ENCODE data around the gene MT1X. TPM values are rescaled to one million over a fixed set of nuclear protein-coding genes. Genes with fewer than 3 reads are reported as not detected.
A peak's percentile ranks its signal among the peaks of the same experiment; 100 is the strongest.

MT1X gene
- total RNA-seq: 100 to 1,000 TPM; 308 to 320 TPM

DNA sequence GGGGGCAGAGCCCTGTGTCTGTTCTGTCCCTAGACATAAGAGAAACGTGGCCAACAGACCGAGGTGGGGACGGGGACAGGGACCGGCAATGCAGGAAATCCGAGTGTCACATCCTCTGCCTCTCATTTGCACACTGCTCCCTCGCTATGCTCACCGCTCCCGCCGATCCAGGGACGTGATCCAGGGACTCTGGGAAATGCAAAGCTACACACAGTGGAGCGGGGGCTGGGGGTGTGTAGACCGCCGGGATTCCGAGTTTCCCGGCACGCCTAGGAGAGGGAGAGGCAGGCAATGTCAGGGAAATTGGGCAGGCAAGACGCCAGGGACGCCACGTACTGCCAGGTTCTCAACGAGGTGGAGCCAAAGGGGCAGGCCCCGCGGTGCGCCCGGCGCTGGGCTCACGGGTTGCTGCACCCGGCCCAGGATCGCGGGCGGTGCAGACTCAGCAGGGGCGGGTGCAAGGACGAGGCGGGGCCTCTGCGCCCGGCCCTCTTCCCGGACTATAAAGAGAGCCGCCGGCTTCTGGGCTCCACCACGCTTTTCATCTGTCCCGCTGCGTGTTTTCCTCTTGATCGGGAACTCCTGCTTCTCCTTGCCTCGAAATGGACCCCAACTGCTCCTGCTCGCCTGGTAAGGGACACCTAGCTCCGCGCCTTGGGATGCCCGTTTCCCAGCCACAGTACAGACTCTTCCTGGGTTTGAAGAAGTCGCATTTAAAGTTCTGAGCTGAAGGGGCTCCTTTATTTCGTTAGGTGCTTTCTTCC lies at the start of gene MT1X:
MT1X (plus strand) TSS at position 532 of the 764 bp plus-strand sequence; CDS start at position 603, 71 bp downstream.
- Histone ChIP-seq H3K4me3 (peak within 1 kb of the TSS; percentile 85), H3K36me3 (no peaks in the 10 kb centered on the region), H3K27ac (peak within 1 kb of the TSS; percentile 80), H3K27me3 (replicated peaks; ENCODE audit: insufficient read depth) (no peaks in the 10 kb centered on the region), H3K4me1 (ENCODE audit: control insufficient read depth in 1 of 2, low read depth in 2 of 2) (peaks cover 20 to 35% of the 10 kb centered on the region in 2 donors), H3K9me3 (no peaks in the 10 kb centered on the region)
- ATAC-seq (ENCODE audit: insufficient number of reproducible peaks, low FRiP score, low read depth) (peak; percentile 58), DNase-seq (ENCODE audit: low spot score) (peak; percentile 80)
- TF ChIP-seq, protein P1, sequence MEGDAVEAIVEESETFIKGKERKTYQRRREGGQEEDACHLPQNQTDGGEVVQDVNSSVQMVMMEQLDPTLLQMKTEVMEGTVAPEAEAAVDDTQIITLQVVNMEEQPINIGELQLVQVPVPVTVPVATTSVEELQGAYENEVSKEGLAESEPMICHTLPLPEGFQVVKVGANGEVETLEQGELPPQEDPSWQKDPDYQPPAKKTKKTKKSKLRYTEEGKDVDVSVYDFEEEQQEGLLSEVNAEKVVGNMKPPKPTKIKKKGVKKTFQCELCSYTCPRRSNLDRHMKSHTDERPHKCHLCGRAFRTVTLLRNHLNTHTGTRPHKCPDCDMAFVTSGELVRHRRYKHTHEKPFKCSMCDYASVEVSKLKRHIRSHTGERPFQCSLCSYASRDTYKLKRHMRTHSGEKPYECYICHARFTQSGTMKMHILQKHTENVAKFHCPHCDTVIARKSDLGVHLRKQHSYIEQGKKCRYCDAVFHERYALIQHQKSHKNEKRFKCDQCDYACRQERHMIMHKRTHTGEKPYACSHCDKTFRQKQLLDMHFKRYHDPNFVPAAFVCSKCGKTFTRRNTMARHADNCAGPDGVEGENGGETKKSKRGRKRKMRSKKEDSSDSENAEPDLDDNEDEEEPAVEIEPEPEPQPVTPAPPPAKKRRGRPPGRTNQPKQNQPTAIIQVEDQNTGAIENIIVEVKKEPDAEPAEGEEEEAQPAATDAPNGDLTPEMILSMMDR (IDR thresholded peaks at IDR 0.05): no peak

DNA sequence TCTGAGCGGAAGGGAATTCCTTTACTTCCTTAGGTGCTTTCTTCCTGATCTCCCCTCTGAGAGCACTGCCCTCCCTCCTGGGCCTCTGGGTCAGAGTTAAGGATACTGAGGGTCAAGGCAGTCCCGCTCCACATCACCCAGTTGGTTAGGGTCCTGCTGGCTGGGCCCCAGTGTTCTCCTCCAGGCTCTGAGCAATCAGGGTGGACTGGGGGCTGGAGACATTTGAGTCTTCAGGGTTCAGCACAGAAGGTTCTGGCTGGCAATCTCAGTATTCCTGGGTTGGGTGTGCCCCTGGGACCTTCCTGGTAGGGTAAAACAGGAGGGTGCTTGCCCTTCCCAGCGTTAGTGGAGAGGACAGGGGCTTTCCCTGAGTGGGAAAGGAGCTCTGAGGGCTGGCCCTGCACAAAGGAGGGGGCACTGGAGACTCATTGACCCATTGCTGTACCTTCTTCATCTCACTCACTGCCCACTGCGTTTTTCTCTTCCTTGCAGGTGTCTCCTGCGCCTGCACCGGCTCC lies 49.4 kb upstream of the MT1X start:
- H3K27me3 ChIP-seq (replicated peaks; ENCODE audit: insufficient read depth): no peaks in the 10 kb centered on the region

DNA sequence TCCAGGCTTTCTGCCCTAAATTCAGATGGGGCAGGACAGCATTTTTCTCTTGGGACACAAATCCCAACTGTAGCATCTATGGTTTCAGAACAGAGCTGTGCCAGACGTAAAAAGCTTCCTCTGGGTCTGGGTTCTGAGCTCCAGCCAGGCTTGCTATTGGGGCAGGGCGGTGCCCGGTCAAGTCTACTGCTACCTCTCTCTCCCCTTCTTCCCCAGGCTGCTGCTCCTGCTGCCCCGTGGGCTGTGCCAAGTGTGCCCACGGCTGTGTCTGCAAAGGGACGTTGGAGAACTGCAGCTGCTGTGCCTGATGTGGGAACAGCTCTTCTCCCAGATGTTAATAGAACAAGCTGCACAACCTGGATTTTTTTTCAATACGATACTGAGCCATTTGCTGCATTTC lies 48.7 kb upstream of the MT1X start:
- Histone ChIP-seq H3K4me3 (peak overlapping the region; percentile 77), H3K36me3 (no peaks in the 10 kb centered on the region), H3K4me1 (ENCODE audit: control insufficient read depth in 1 of 2, low read depth in 2 of 2) (peaks cover 5 to 30% of the 10 kb centered on the region in 2 donors), H3K9me3 (no peaks in the 10 kb centered on the region), H3K27ac (peak overlapping the region; percentile 85 to 86), H3K27me3 (replicated peaks; ENCODE audit: insufficient read depth) (no peaks in the 10 kb centered on the region)
- no peak for ATAC-seq (ENCODE audit: insufficient number of reproducible peaks, low FRiP score, low read depth)
- no peak for DNase-seq (ENCODE audit: low spot score)
- TF ChIP-seq, protein P1 (IDR thresholded peaks at IDR 0.05): no peak

More for the DNA sequence above, 49.4 kb upstream of the MT1X start:
- TF ChIP-seq, protein P1 (IDR thresholded peaks at IDR 0.05): no peak
- ATAC-seq (ENCODE audit: insufficient number of reproducible peaks, low FRiP score, low read depth) (no peak), DNase-seq (ENCODE audit: low spot score) (no peak)
- H3K4me1 ChIP-seq (ENCODE audit: control insufficient read depth in 1 of 2, low read depth in 2 of 2): peaks cover 5 to 26% of the 10 kb centered on the region in 2 donors
- no peaks in the 10 kb centered on the region for H3K9me3 ChIP-seq
- H3K27ac ChIP-seq: peak overlapping the region; percentile 85 to 86
- H3K36me3 ChIP-seq: no peaks in the 10 kb centered on the region
- H3K4me3 ChIP-seq: peak overlapping the region; percentile 77

DNA sequence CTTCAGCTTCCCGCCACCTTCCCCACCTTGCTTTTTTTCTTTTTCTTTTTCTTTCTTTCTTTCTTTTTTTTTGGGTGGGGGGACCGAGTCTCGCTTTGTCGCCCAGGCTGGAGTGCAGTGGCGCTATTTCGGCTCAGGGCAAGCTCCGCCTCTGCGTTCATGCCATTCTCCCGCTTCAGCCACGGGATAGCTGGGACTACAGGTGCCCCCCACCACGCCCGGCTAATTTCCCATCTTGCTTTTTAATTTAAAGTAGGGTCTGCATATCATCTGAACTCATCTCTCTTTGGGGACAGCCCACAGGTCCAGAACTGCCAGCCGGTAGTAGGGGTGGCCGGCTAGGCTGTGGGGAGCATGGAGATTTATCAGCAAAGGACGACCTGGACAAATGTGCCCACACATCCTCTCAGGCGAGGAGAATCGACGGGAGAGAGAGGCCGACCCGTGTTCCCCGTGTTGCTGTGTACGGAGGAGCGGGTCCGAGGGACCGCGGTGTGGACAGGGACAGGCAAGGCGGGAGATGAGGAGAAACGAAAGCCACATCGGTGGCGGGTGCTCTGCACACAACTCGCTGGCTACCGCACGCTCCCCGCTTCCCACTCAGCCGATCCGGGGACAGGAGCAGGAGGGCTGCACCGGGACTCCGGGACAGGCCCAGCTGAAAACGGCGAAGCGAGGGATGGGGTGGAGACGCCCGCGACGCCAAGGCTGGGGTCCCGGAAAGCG lies 47.4 kb upstream of the MT1X start:
- Histone ChIP-seq H3K4me3 (peak overlapping the region; percentile 24), H3K27ac (no peak overlapping the region)

More for the DNA sequence above, 47.4 kb upstream of the MT1X start:
- Histone ChIP-seq H3K4me1 (ENCODE audit: control insufficient read depth in 1 of 2, low read depth in 2 of 2) (peaks cover 5 to 37% of the 10 kb centered on the region in 2 donors), H3K9me3 (no peaks in the 10 kb centered on the region), H3K27me3 (replicated peaks; ENCODE audit: insufficient read depth) (no peaks in the 10 kb centered on the region), H3K36me3 (no peaks in the 10 kb centered on the region)
- ATAC-seq (ENCODE audit: insufficient number of reproducible peaks, low FRiP score, low read depth) (no peak), DNase-seq (ENCODE audit: low spot score) (no peak)
- TF ChIP-seq, protein P1 (IDR thresholded peaks at IDR 0.05): no peak

Data from thoracic aorta (tissue), 2 donors.